NCI-H345 (cell line): Measurements from ENCODE around the gene ERC2.

ENCODE experiments used
- DNase-seq: peaks from one replicate; lab custom pipeline; 2025; lab: John Stamatoyannopoulos, UW

Gene ERC2

DNA sequence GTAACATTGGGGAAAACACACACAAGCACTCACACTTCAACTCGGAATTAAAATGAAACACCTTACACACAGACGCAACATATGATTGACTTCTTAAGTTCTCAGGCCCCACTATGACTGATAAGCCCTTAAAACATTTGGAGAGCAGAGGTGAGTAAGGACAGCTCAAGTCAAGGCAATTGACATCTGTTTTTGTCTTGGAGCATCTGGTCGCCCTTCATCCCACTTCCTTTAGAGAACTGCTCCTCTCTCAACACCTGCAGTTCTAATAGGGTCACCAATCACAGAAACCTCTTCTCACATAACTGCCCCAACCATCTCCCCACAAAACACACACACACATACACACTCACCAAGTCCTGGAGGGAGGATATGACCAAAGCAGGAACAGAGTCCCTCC, 43.4 kb downstream of the ERC2 start:
- DNase-seq: no peak

DNA sequence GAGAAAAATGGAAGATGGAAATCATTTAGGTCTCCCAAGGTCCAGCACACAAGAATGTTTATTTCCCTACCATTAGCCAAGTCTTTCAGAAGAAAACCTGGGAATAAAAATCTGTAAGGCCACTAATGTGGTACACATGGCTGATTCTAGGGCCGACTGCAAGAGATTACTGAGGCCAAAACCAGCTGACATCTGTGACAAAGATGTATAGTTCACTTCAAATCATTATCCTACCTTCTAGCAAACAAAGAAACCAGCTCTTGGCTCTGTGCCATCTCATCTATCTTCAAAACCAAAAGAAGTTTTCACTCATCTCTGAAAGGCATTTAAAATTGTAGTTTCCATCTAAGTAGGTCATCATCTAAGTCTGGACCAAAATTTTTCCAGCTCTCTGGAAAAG, 43.9 kb downstream of the ERC2 start:
- no peak for DNase-seq

DNA sequence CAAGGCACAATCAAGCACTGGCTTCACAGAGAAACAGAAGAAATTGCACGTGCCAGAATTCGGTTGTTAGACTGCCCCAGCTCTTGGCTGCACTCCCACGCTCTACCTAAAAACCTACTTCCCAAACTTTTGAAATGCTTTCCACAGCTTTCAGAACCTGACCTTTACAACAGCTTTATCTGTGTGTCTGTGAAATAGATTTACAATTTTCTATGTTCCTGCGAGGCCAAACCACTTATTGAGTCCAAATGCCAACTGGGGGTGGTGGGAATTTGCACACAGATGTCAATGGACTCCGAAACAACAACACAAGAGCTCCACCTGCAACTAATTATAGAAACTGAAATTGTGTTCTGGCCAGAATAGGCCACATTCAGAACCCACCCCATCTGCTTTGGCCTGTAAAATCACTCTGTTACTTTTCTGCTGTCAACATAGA, 44.6 kb downstream of the ERC2 start:
- DNase-seq: no peak

DNA sequence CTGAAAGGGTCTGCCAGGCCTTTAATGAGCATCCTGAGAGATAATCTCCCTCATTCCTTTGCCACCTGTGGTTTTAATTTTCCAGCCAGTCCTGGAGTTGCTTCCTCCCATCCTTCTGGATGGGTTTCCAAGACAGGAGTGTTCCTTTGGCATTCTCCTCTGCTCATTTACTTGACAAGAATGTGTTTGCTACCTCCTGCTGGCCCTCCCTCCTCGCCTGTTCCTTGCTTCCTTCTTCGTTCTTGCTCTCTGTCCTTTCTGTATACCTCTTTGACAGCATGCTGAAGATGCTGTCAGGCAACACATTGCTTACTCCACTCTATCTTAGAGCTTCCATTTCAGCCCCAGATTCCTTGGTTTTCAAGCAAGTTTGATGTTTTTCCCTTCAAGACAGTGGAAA, 46.0 kb downstream of the ERC2 start:
- no peak for DNase-seq

DNA sequence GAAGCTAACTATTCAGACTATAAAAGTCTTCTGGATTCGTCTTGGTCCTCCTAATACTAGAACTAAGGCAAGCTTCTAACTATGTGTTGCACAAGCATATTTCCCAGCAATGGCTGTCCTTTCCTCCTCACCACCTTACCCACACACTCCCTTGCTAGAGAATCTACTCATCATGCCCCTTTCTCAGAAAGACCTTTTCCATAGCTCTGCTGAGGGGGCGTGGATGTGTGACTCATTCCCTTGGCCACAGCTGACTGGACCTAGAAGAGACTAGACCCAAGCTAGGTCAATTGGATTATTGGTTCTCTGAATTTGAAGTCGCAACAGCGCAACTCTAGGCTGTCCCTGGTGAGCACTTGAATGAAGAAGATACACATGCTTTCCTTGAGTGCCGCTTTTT, 47.1 kb downstream of the ERC2 start:
- no peak for DNase-seq

DNA sequence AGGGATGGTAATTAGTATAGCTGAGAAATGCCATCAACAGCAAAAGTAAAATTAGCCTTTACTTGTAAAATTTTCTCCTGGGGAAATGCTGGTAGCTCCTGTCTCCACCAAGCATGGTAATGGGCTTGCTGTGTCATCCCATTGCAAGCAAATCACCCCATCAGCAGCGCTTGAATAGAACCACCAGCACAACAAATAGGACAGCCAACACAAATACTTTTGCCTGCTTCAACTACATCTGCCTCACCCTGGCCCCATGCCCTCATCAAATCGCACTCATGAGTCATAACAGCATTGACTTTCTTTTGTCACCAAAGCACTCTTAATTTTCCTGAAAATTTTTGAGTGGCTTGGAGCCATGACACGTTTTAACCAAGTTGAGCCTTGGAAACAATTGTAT, 52.6 kb downstream of the ERC2 start:
- DNase-seq: no peak

DNA sequence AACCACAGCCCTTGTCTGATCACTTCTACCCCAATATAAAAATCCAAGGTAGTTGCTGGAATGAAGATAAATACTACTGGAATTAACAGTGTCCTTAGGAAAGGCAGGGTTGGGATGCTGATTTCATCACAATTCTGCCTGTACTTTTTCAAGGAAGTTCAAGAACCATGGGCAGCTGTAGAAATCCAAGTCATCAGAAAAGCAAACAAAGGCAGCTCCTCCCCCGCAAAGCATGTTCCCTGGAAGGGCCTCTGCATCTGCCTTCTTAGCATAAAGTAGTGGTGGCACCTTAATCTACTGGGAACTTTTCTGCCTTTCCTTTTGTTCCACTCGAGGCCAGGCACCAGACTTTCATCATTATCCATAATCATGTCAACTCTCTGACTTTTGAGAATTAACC, 54.4 kb downstream of the ERC2 start:
- DNase-seq: no peak

DNA sequence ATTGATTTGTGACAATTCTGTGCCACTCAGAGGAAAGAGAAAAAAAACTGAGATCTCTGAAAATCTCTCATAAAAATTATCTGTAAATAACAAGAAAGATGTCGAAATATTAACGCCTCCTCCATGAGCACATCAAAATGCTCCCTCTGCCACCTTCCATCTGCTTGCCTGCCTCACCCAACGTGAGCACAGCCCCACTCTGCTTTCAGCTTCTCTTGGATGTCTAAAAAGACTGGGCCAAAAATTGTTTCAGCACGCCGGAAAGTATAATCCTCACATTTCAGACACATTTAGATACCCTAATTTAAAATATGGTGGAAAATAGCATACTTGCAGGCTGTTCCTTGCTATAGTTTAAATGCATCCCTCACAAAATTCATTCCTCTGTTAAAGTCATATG, 57.1 kb downstream of the ERC2 start:
- no peak for DNase-seq

DNA sequence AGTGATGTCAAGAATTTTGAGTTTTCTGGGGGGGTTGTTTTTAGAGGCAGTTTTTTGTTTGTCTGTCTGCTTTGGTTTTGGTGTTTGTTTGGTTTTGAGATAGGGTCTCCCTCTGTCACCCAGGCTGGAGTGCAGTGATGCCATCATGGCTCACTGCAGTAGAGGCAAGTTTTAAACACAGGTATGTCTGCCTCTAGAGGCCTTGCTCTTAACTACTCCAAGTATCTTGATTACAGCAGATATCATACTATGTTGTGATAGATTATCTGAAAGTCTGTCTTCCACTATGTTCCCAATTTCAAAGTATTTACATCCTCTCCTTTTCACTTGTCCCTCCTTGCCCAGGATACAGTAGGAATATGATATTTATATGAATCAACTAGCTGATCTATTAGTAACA, 57.7 kb downstream of the ERC2 start:
- no peak for DNase-seq

DNA sequence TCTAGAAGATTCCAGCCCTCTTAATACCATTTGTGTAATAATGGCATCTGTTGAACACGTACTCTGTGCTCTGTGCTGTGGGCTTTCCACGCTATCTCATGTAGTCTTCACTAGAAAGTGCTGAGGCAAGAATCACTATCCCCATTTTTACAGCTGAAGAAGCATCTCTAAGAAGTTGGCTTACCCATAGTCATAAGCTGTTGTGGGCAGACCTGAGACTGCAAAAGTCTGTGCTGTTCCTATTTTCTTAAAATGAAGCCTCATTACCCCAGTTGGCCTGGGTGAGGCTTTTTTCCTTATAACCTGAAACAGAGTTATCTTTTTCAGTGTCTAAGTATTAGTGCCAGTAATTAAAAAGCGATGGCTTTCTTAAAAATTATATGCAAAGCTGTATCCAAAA, 58.5 kb downstream of the ERC2 start:
- no peak for DNase-seq

DNA sequence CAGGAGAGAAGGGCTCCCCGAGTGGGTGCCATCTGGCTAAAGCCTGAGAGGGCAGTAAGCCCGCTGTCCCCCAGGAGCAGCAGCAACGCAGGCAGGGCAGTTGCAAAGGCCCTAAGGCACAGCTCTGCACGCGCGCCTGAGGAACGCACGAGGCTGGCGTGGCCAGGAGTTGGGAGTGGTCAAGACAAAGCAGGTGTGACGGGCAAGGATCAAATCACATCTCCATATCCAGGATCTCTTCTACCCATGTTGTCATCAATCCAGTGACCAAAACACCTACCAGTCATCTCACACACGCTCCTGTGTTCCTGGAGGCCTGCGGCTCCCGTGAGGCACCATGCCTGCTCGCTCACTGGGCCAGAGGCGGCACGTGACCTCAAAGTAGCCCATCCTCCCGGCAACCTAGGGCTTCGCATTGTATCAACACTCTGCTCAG, 59.5 kb downstream of the ERC2 start:
- no peak for DNase-seq

DNA sequence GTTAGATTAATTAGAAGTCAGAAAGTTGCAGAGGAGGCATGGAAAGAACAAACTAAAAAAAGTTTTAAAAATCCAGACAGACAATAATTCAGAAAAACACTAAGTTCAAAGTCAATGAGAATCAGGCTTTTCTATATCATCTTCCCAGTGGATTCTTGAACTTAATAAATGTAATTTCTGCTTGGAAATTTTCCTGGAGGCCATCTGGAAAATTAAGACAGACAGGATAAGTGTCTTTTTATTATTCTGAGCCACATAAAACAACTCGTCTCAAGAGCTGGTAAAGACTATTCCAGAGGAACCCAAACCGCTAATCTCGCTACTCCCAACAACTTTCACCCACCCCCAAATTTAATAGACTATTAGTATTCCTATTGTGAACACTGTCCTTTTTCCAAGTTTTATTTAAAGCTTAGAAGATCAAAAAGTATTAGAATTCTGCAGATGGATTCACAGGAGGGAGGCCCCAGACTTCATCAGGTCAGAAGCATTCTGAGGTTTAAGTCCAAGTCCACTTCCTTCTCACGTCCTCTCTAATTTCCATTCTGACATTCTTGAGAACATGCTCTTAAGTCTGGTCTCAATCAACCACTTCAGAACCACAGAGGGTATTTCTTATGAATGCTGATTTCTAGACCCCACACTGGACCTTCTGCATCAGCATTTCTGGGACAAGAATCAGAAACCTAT, 61.3 kb downstream of the ERC2 start:
- no peak for DNase-seq

DNA sequence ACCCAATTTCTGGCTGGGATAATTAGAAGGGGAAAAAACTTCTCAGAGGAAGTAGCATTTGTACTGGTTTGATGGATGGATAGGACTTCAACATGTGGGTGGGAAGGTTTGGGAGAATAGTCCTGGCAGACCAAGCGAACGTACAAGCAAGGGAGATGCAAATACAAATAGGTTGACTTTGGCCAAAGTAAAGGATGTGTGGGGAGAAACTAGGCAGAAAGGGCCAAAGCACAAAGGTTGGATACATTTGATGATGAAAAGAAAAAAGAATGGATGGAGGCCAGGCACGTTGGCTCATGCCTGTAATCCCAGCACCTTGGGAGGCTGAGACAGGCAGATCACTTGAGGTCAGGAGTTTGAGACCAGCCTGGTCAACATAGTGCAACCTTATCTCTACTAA, 63.4 kb downstream of the ERC2 start:
- no peak for DNase-seq

DNA sequence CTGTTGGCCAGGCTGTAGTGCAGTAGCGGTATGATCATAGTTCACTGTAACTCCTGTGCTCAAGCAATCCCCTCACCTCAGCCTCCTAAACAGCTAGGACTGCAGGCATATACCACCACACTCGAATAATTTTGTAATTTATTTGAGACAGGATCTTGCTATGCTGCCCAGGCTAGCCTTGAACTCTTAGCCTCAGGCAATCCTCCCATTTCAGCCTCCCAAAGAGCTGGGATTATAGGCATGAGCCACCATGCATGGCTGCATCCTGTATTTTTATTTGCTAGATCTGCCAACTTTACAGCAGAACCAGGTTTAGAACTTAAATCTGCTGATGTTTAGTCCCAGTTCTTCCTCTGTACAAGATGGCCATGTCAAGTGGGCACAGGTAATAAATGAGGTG, 69.6 kb downstream of the ERC2 start:
- DNase-seq: no peak

DNA sequence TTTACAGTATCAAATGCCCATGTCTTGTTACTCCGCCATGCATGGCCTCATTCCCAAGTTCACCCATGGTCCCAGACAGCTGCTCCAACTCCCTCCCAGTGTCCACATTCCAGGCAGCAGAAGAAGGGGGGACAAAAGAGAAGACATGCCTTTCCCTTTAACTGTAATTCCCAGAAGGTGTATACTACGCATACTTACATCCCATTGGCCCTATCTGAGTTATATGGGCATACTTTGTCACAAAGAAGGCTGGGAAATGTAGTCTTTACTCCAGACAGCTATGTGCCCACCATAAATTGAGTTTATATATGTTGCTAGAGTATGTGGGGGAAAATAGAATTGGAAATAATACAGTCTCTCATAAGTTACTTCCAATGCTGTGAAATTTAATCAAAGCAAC, 70.5 kb downstream of the ERC2 start:
- DNase-seq: no peak

DNA sequence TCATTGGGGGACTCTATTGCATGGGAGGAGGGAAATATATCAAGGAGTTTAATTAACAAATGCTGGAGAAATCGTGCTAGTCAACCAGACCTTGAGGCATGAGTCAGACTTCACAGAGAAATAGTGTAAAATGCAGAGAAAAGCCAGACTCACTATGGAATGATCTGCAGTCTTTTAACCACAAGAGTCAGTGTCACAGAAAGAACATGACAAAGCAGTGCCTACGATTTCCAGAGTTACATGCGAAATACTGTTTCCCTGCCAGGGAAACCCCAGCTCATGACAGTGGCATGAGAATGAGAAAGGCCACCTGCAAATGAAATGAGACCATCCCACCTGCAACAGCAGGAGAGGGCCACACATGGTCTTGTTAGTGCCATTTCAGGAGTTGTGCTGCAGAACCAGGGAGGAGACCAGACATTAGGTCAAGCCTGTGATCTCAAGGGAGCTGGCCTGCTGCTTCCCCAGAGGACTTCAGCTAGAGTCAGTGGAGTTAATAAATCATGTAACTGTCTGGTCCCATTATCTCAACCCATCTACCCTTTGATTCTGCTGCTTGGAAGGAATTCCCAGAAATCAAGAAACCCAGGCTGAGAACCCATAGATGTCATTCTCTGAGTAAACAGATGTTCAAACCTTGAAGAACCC, 79.0 kb downstream of the ERC2 start:
- no peak for DNase-seq

DNA sequence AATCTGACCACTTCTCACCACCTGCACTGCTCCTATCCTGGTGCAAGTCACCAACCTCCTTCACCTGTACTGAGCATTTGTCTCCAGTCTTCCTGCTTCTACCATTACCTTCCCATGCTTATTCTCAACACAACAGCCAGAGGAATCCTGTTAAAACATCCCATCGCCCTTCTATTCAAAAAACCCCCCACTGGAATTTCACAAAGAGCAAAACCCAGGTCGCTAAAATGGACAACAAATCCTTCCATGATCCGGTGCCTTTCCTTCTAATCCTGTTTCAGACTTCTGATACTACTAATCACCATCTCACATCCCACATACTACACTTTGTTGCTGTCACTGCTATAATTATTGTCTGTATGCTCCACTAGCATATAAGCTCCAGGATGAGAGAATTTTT, 85.2 kb downstream of the ERC2 start:
- DNase-seq: no peak

DNA sequence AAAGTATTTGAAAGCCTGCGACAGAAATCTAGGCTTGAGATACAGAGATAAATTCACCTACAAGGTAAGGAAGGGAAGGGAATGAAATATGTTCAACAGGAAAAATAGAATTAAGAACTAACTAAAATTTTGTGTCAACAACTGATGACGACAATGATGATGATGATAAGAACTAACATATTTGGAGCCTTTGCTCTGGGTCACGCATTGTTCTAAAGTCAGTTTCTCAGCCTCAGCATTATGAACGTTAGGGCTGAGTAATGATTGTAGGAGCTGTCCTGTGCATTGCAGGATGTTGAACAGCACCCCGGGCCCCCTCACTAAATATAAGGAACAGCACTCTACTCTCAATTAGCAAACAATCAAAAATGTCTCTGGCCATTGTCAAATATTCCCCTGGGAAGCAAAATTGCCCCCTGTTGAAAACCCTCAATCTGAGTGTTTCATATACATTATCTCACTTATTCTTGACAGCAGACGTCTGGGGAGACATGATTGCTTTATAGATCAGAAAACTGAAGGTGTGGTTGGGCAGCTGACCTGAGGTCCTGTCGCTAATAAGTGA, 88.5 kb downstream of the ERC2 start:
- no peak for DNase-seq

DNA sequence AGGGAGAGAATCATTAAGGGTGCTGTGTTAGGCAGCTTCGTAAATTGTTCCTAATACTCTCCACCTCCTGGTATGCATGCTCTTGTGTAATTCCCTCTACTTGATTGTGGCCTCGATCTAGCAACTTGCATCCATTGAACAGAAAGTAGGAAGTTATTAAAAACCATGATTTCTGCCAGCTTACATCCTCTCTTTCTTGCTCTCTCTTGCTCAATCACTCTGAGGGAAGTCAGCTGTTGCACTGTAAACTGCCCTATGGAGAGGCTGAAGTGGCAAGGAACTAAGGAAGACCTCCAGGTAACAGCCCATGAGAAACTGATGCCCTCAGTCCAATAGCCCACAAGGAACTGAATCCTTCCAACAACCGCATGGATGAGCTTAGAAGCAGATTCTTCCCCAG, 92.6 kb downstream of the ERC2 start:
- DNase-seq: no peak

DNA sequence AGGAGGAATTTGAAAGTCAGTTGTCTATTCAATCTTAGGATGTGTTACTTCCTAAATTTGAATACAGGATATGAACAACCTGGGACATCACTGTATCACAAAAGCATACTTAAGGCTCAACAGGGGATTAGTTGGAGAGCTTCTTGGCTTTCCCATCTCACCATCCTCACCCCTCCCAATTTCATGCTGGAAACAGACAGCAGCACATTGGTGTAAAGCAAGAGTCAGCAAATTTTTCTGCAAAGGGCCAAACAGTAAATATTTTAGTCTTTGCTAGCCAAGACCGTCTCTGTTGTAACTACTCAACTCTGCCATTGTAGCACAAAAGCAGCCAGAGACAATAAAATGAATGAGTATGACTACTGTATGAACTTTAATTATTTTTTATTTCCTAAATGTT, 94.9 kb downstream of the ERC2 start:
- DNase-seq: no peak

DNA sequence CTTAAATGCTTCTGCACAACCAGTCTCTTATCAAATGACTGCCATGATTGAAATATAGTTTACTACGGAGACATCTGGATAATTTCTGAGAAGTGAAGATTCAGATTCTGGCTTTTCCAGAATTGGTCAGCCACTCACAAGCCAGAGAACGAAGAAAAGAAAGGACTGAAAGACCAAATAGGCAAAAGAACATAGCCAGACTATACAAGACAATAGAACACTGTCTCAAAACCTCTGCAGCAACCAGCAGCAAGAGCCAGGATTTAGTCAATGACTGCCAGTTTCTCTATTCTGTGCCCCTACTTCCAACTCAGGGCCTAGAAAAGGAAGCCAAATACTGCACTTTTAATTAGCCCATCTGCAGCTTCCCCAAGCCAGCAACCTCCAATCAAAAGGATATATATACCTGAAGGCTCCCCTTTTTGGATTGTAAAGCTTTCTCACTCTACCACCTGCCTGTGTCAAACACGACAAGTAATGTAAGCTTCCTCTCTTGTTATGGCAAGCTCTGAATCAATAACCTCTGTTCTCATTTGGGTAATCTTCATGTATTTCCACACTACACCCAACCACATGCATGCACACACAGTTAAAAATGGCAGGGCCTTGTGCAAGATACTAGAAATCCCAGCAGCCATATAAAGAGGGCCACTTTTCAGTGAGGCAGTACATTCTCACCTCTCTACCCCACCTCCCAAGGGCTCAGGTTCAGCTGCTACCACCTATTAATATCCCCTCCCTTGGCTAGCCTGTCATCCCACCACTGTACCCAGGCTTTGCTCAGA, 97.1 kb downstream of the ERC2 start:
- no peak for DNase-seq

DNA sequence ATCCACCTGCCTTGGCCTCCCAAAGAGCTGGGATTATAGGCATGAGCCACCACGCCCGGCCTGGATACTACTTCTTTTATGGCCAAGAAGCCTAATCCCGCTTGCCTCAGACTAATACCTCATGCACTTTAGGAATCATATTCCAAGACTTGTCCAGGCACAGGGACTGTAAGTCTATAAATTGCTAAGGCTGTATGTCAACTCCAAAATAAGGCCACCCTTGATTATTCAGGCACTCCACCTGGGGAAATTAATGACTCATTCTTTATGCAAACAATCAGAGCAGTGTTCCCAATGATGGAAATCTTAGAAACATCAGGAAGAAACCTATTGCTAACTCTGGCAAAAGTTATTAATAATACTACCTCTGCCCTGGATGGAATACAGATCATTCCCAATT, 98.4 kb downstream of the ERC2 start:
- no peak for DNase-seq

DNA sequence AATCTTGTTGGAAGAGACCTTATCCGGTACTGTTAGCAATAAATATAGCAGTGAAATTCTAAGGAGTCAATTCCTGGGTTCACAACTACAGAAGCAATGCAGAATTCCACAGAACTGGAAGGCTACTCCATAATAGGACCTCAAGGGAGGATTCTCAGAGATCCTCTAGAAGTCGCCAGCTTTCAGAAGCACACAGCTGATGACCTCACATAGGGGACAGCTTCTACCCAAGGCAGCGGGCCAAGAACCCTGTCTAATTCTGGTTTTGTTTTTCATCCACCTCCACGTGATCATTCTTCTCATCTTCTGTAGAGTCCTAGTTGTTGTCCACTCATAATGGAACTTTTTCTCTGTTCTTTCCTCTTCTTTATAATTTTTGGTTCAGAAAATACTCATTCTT, 99.4 kb downstream of the ERC2 start:
- no peak for DNase-seq
